Measurements from ENCODE around the gene MYOZ3. TPM values are rescaled to one million over a fixed set of nuclear protein-coding genes. Genes with fewer than 3 reads are reported as not detected.

Gene MYOZ3
- total RNA-seq, 1 experiment from 2014 or later: not detected

DNA sequence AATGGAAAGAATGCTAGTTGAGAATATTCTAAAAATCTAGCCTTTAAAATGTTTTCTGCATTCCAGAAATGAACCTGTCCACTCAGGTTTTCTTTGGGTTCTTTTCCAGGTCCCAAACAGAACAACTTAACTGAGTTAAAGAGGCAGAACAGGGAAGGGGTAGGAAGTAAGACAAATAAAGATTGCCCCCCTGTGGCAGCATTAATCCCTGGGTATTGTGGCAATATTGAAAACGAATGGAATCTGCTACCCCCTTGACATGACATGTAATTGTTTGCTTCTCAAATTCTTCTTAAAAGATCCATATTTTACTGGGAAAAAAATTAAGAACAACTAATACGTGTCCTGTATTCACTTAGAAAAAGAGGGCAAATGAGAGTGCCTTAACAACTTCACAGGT lies 49.1 kb downstream of the MYOZ3 start:
- peak; percentile 26 for DNase-seq (ENCODE audit: low read depth, low spot score)

GRCh38 chr5:150723845-150724244 lies 62.8 kb downstream of the MYOZ3 start:
- no peak for DNase-seq (ENCODE audit: low read depth, low spot score)
- in situ Hi-C loops (cut with HindIII; ENCODE audit: low pct_unique_long_range_greater_than_20kb, low sequenced_read_pairs): no loop called here

More for the DNA sequence above, 49.1 kb downstream of the MYOZ3 start:
- in situ Hi-C loops (cut with HindIII; ENCODE audit: low pct_unique_long_range_greater_than_20kb, low sequenced_read_pairs): no loop called here

Other genes with a start within 250 kb of the MYOZ3 start
- gene CD74, start 248.3 kb upstream of the MYOZ3 start, total RNA-seq (2014; rRNA removed; shearing (Covaris generic)): 46.8 and 48.5 TPM in 2 replicates
- gene RPS14, start 211.5 kb upstream of the MYOZ3 start, total RNA-seq (2014; rRNA removed; shearing (Covaris generic)): 2,665 and 2,807 TPM in 2 replicates
- gene NDST1, start 153.1 kb upstream of the MYOZ3 start, total RNA-seq (2014; rRNA removed; shearing (Covaris generic)): 9.6 and 10.9 TPM in 2 replicates
- gene SYNPO, start 20.6 kb upstream of the MYOZ3 start, total RNA-seq (2014; rRNA removed; shearing (Covaris generic)): not detected in 2 replicates
- gene RBM22, start 39.8 kb downstream of the MYOZ3 start, total RNA-seq (2014; rRNA removed; shearing (Covaris generic)): 20.9 and 24.8 TPM in 2 replicates
- 43.1 and 45.0 TPM in 2 replicates for gene DCTN4, start 97.8 kb downstream of the MYOZ3 start, total RNA-seq (2014; rRNA removed; shearing (Covaris generic))
- gene SMIM3, start 117.5 kb downstream of the MYOZ3 start, total RNA-seq (2014; rRNA removed; shearing (Covaris generic)): 6.9 and 9.5 TPM in 2 replicates
- not detected in 2 replicates for gene IRGM, start 185.3 kb downstream of the MYOZ3 start, total RNA-seq (2014; rRNA removed; shearing (Covaris generic))
- 4.4 and 5.1 TPM in 2 replicates for gene ZNF300, start 243.7 kb downstream of the MYOZ3 start, total RNA-seq (2014; rRNA removed; shearing (Covaris generic))